Panc1 (cell line): ENCODE data around the gene SERTAD2. TPM values are rescaled to one million over a fixed set of nuclear protein-coding genes. Genes with fewer than 3 reads are reported as not detected.

Source experiments
- ATAC-seq: fragments of 200-7000 bp; cut with Tn5 transposase; 2 replicates; pipeline ENCODE4 v1.9.1; 2020; ENCODE audit warnings: mild to moderate bottlenecking, moderate library complexity
- BruUV-seq: library from RNA; stranded (reverse); fragments of 400-500 nt; replicated peaks from 2 replicates; lab custom pipeline; 2021; lab: Mats Ljungman, UMichigan
- CTCF ChIA-PET: fragments of 300-600 bp; sonication (Branson Sonifier 250); formaldehyde crosslinking; loops from one replicate; lab custom pipeline; 2022; ENCODE audit warnings: antibody characterized with exemption; lab: Charles Lee
- POLR2A ChIA-PET: fragments of 300-600 bp; sonication (Branson Sonifier 250); formaldehyde crosslinking; loops from one replicate; lab custom pipeline; 2022; ENCODE audit warnings: antibody characterized with exemption; lab: Charles Lee
- DNase-seq: peaks from one replicate; pipeline ENCODE4 v3.0.0-alpha.2; 2010; ENCODE audit warnings: low read depth, low spot score
- H3K27ac ChIP-seq: 2 replicates; pipeline ENCODE4 v1.5.1; 2011; ENCODE audit warnings: mild to moderate bottlenecking, low read length, inconsistent platforms
- H3K27me3 ChIP-seq: fragments of 200-500 bp; sonication (Bioruptor generic); 2 replicates; pipeline ENCODE4 v1.6.0; 2014; ENCODE audit warnings: low read length, inconsistent platforms; ENCODE audit not compliant: control insufficient read depth, insufficient read depth
- H3K36me3 ChIP-seq: fragments of 200-500 bp; sonication (Bioruptor generic); 2 replicates; pipeline ENCODE4 v1.5.1; 2014; ENCODE audit warnings: inconsistent platforms, mild to moderate bottlenecking, low read length, moderate library complexity; ENCODE audit not compliant: control insufficient read depth, insufficient read depth
- H3K4me1 ChIP-seq: 2 replicates; pipeline ENCODE4 v1.5.1; 2011; ENCODE audit warnings: inconsistent platforms, mild to moderate bottlenecking, low read length, moderate library complexity; ENCODE audit not compliant: control insufficient read depth, insufficient read depth
- H3K4me3 ChIP-seq, 2 experiments: 2 replicates each; pipeline ENCODE4 v1.5.1; 2011 to 2012; ENCODE audit warnings: low read depth in 2 of 2, low read length in 2 of 2, mild to moderate bottlenecking in 2 of 2, inconsistent platforms in 1 of 2, moderate library complexity in 1 of 2
- H3K9me3 ChIP-seq: fragments of 200-500 bp; sonication (Bioruptor generic); 2 replicates; pipeline ENCODE4 v1.5.1; 2014; ENCODE audit warnings: low read depth, mild to moderate bottlenecking, inconsistent platforms, low read length, moderate library complexity; ENCODE audit not compliant: control insufficient read depth, insufficient read depth
- CTCF ChIP-seq: fragments of 450-650 bp; IDR thresholded peaks from 2 replicates; pipeline ENCODE4 v1.5.1; 2017; ENCODE audit warnings: mild to moderate bottlenecking
- POLR2AphosphoS5 ChIP-seq: IDR thresholded peaks from 2 replicates; pipeline ENCODE4 v1.6.1; 2012; ENCODE audit warnings: mild to moderate bottlenecking, low read depth, low read length, moderate library complexity
- REST ChIP-seq, 2 experiments: IDR thresholded peaks; 2 replicates each; pipeline ENCODE4 v1.6.1; 2011 to 2012; ENCODE audit warnings: low read depth in 2 of 2, control low read depth in 1 of 2, low read length in 1 of 2, mild to moderate bottlenecking in 1 of 2, moderate library complexity in 1 of 2; ENCODE audit not compliant: insufficient read depth in 1 of 2
- SIN3A ChIP-seq: IDR thresholded peaks from 2 replicates; pipeline ENCODE4 v1.6.1; 2012; ENCODE audit warnings: low read depth, mild to moderate bottlenecking, low read length, moderate library complexity, borderline replicate concordance; ENCODE audit not compliant: insufficient read depth
- TCF7L2 ChIP-seq: IDR thresholded peaks from 2 replicates; pipeline ENCODE4 v1.6.1; 2011; ENCODE audit warnings: mild to moderate bottlenecking, low read depth, low read length, inconsistent platforms
- in situ Hi-C: cut with HindIII; loops from 2 replicates; pipeline ENCODE4 v1.10.0; 2016; ENCODE audit warnings: low sequenced_read_pairs, low pct_unique_long_range_greater_than_20kb
- intact Hi-C: fragments of 100-400 bp; cut with micrococcal nuclease; formaldehyde crosslinking; loops from one replicate; pipeline ENCODE4 v1.10.0; 2022; ENCODE audit not compliant: unreplicated experiment
- total RNA-seq: library from RNA; stranded (reverse); gene quantifications from one replicate; pipeline ENCODE4 v1.2.1, GENCODE V29; 2021; ENCODE audit not compliant: unreplicated experiment

The SERTAD2 gene
- total RNA-seq, 1 experiment from 2014 or later: 24.3 TPM

GRCh38 chr2:64677530-64677929, 23.8 kb upstream of the SERTAD2 start:
- Histone ChIP-seq H3K4me1 (peaks cover 3% of the 10 kb centered on the region; the same call in 1 of the 2 replicates), H3K9me3 (no peaks in the 10 kb centered on the region), H3K36me3 (no peaks in the 10 kb centered on the region), H3K4me3 (no peak overlapping the region), H3K27me3 (no peaks in the 10 kb centered on the region), H3K27ac (no peak overlapping the region)
- no peak for ATAC-seq
- POLR2A ChIA-PET: no interaction called here
- no peak for DNase-seq
- intact Hi-C loops (no loop called here), in situ Hi-C loops (no loop called here)
- CTCF ChIA-PET: no interaction called here
- TF ChIP-seq CTCF (no peak), TCF7L2 (no peak), SIN3A (no peak), REST (IDR thresholded peaks at IDR 0.05; ENCODE audit: insufficient read depth in 1 of 2, low read depth in 2 of 2, low read length in 1 of 2) (no peak), POLR2AphosphoS5 (no peak)
- no TSS peak for BruUV-seq

- in situ Hi-C loops (no loop called here), intact Hi-C loops (no loop called here)
- TF ChIP-seq CTCF (no peak), REST (IDR thresholded peaks at IDR 0.05; ENCODE audit: insufficient read depth in 1 of 2, low read depth in 2 of 2, low read length in 1 of 2) (no peak), POLR2AphosphoS5 (no peak), TCF7L2 (no peak), SIN3A (no peak)
- Histone ChIP-seq H3K9me3 (no peaks in the 10 kb centered on the region), H3K27me3 (no peaks in the 10 kb centered on the region), H3K4me1 (peaks cover 3% of the 10 kb centered on the region; the same call in 1 of the 2 replicates), H3K4me3 (no peak overlapping the region), H3K36me3 (no peaks in the 10 kb centered on the region), H3K27ac (no peak overlapping the region)
- ChIA-PET CTCF (no interaction called here), POLR2A (no interaction called here)
- DNase-seq (peak; percentile 77), ATAC-seq (peak; percentile 79)
- no TSS peak for BruUV-seq
Measured at GRCh38 chr2:64675860-64676259, 22.1 kb upstream of the SERTAD2 start.
